Measurements from ENCODE around the gene CKM. TPM values are rescaled to one million over a fixed set of nuclear protein-coding genes. Genes with fewer than 3 reads are reported as not detected.

The CKM gene
- total and polyA plus RNA-seq, 2 donors (not counting 1 experiment from before 2014, with no cell fraction given) = not detected

- Histone ChIP-seq H3K4me3 (replicated peaks in 1 of 4; ENCODE audit: control extremely low read depth in 1 of 4, insufficient read depth in 1 of 4, low read depth in 3 of 4, low read length in 4 of 4) (no peak overlapping the region), H4K20me1 (ENCODE audit: control insufficient read depth, extremely low read depth, insufficient read depth, low read length) (no peaks in the 10 kb centered on the region), H3K4me1 (ENCODE audit: control insufficient read depth, extremely low read depth, insufficient read depth, low read length) (no peaks in the 10 kb centered on the region), H3K9me3 (ENCODE audit: control insufficient read depth, insufficient read depth, low read depth, low read length) (no peaks in the 10 kb centered on the region), H3K4me2 (ENCODE audit: extremely low read depth, insufficient read depth, low read length) (no peak overlapping the region), H3K36me3 (ENCODE audit: control insufficient read depth, insufficient read depth, low read length) (peaks cover 4% of the 10 kb centered on the region), H3K79me2 (ENCODE audit: control insufficient read depth, insufficient read depth, low read length) (no peaks in the 10 kb centered on the region), H2AFZ (ENCODE audit: low read length) (no peak overlapping the region), H3K9ac (ENCODE audit: insufficient read depth, low read length) (no peak overlapping the region), H3K27ac (ENCODE audit: insufficient read depth, low read length) (no peak overlapping the region), H3K27me3 (ENCODE audit: control insufficient read depth, insufficient read depth, low read length) (no peaks in the 10 kb centered on the region)
- no peak for DNase-seq (ENCODE audit: low read depth in 2 of 2)
- no peak for TF ChIP-seq CTCF (conservative IDR thresholded peaks at IDR 0.05 in 1 of 2, IDR thresholded peaks at IDR 0.05 in 1 of 2; ENCODE audit: low read depth in 1 of 2, low read length in 2 of 2)
- TF ChIP-seq EZH2 (IDR thresholded peaks at IDR 0.05; ENCODE audit: low read length, missing control alignments) = no peak
These were observed 43.0 kb downstream of the CKM start for GRCh38 chr19:45279587-45280192.

GRCh38 chr19:45278087-45278486 lies 44.6 kb downstream of the CKM start:
- Histone ChIP-seq H3K27ac (ENCODE audit: insufficient read depth, low read length) (no peak overlapping the region), H3K79me2 (ENCODE audit: control insufficient read depth, insufficient read depth, low read length) (no peaks in the 10 kb centered on the region), H3K9ac (ENCODE audit: insufficient read depth, low read length) (no peak overlapping the region), H3K27me3 (ENCODE audit: control insufficient read depth, insufficient read depth, low read length) (no peaks in the 10 kb centered on the region), H3K36me3 (ENCODE audit: control insufficient read depth, insufficient read depth, low read length) (peaks cover 6% of the 10 kb centered on the region), H3K4me1 (ENCODE audit: control insufficient read depth, extremely low read depth, insufficient read depth, low read length) (no peaks in the 10 kb centered on the region), H2AFZ (ENCODE audit: low read length) (no peak overlapping the region), H3K4me2 (ENCODE audit: extremely low read depth, insufficient read depth, low read length) (no peak overlapping the region), H4K20me1 (ENCODE audit: control insufficient read depth, extremely low read depth, insufficient read depth, low read length) (no peaks in the 10 kb centered on the region), H3K4me3 (replicated peaks in 1 of 4; ENCODE audit: control extremely low read depth in 1 of 4, insufficient read depth in 1 of 4, low read depth in 3 of 4, low read length in 4 of 4) (no peak overlapping the region), H3K9me3 (ENCODE audit: control insufficient read depth, insufficient read depth, low read depth, low read length) (no peaks in the 10 kb centered on the region)
- TF ChIP-seq EZH2 (IDR thresholded peaks at IDR 0.05; ENCODE audit: low read length, missing control alignments) (no peak), CTCF (conservative IDR thresholded peaks at IDR 0.05 in 1 of 2, IDR thresholded peaks at IDR 0.05 in 1 of 2; ENCODE audit: low read depth in 1 of 2, low read length in 2 of 2) (no peak)
- DNase-seq (ENCODE audit: low read depth in 2 of 2) = no peak

GRCh38 chr19:45276284-45276687 lies 46.4 kb downstream of the CKM start:
- Histone ChIP-seq H3K9me3 (ENCODE audit: control insufficient read depth, insufficient read depth, low read depth, low read length) (no peaks in the 10 kb centered on the region), H3K4me2 (ENCODE audit: extremely low read depth, insufficient read depth, low read length) (no peak overlapping the region), H3K79me2 (ENCODE audit: control insufficient read depth, insufficient read depth, low read length) (no peaks in the 10 kb centered on the region), H3K4me3 (replicated peaks in 1 of 4; ENCODE audit: control extremely low read depth in 1 of 4, insufficient read depth in 1 of 4, low read depth in 3 of 4, low read length in 4 of 4) (no peak overlapping the region), H3K27ac (ENCODE audit: insufficient read depth, low read length) (no peak overlapping the region), H3K36me3 (ENCODE audit: control insufficient read depth, insufficient read depth, low read length) (peaks cover 11% of the 10 kb centered on the region), H2AFZ (ENCODE audit: low read length) (no peak overlapping the region), H4K20me1 (ENCODE audit: control insufficient read depth, extremely low read depth, insufficient read depth, low read length) (no peaks in the 10 kb centered on the region), H3K4me1 (ENCODE audit: control insufficient read depth, extremely low read depth, insufficient read depth, low read length) (no peaks in the 10 kb centered on the region), H3K9ac (ENCODE audit: insufficient read depth, low read length) (no peak overlapping the region), H3K27me3 (ENCODE audit: control insufficient read depth, insufficient read depth, low read length) (no peaks in the 10 kb centered on the region)
- DNase-seq (ENCODE audit: low read depth in 2 of 2) = peak in 1 of 2 donors; percentile 24
- TF ChIP-seq CTCF (conservative IDR thresholded peaks at IDR 0.05 in 1 of 2, IDR thresholded peaks at IDR 0.05 in 1 of 2; ENCODE audit: low read depth in 1 of 2, low read length in 2 of 2) (no peak), EZH2 (IDR thresholded peaks at IDR 0.05; ENCODE audit: low read length, missing control alignments) (no peak)

Measured in fibroblast of lung (primary cell).